Tibial artery (tissue), 4 donors: Measurements from ENCODE around the gene GAREM2.

Experiments
- DNase-seq, 2 donors: peaks; one replicate each; pipeline ENCODE4 v3.0.0-alpha.2; 2019
- H3K27ac ChIP-seq, 2 donors: fragments of 200-600 bp; sonication (generic) in 1 of 2; 1 replicate in 1 of 2; 2 replicates in 1 of 2; pipeline ENCODE4 v1.5.1; 2018 to 2019; ENCODE audit warnings: mild to moderate bottlenecking in 1 of 2
- H3K27me3 ChIP-seq, 2 donors: fragments of 200-600 bp; sonication (generic) in 1 of 2; one replicate each; pipeline versions ENCODE4 v1.5.1 to v1.6.0; 2016 to 2019
- H3K36me3 ChIP-seq, 3 donors: fragments of 200-600 bp; sonication (generic) in 2 of 3; one replicate each; pipeline ENCODE4 v1.5.1; 2016 to 2019; ENCODE audit warnings: mild to moderate bottlenecking in 2 of 3
- H3K4me1 ChIP-seq, 4 donors: fragments of 200-600 bp; sonication (generic) in 2 of 4; 1 replicate in 3 of 4; 2 replicates in 1 of 4; pipeline ENCODE4 v1.5.1; 2016 to 2019
- H3K4me3 ChIP-seq, 2 donors: fragments of 200-600 bp; sonication (generic) in 1 of 2; 1 replicate in 1 of 2; 2 replicates in 1 of 2; pipeline ENCODE4 v1.5.1; 2018 to 2019; ENCODE audit warnings: mild to moderate bottlenecking in 2 of 2
- H3K9me3 ChIP-seq, 3 donors: fragments of 200-600 bp; sonication (generic) in 1 of 3; one replicate each; pipeline ENCODE4 v1.5.1; 2016 to 2019
- CTCF ChIP-seq, 2 experiments: fragments of 200-600 bp in 1 of 2; fragments of 450-650 bp in 1 of 2; IDR thresholded peaks; one replicate each; pipeline ENCODE4 v1.5.1; 2017 to 2019; ENCODE audit warnings: antibody characterized with exemption in 2 of 2, mild to moderate bottlenecking in 1 of 2, moderate library complexity in 1 of 2
- intact Hi-C: fragments of 100-400 bp; cut with DNase I; formaldehyde crosslinking; loops from one replicate; pipeline ENCODE4 v1.15.0; 2023; ENCODE audit warnings: low total_unique reads

The GAREM2 gene

GRCh38 chr2:26182441-26182840 is 9.6 kb downstream of the GAREM2 start:
- DNase-seq = no peak

GRCh38 chr2:26182887-26183630 is 10.2 kb downstream of the GAREM2 start:
- H3K4me3 ChIP-seq = no peak overlapping the region
- H3K4me1 ChIP-seq = peaks cover 0 to 31% (median 19%) of the 10 kb centered on the region in 4 donors
- no peak for DNase-seq
- no peak for TF ChIP-seq CTCF (IDR thresholded peaks at IDR 0.05)
- H3K27me3 ChIP-seq = peaks cover 0 to 19% of the 10 kb centered on the region in 2 donors
- H3K36me3 ChIP-seq = peaks cover 0 to 3% (median 0%) of the 10 kb centered on the region in 3 donors
- H3K27ac ChIP-seq = no peak overlapping the region
- no peaks in the 10 kb centered on the region for H3K9me3 ChIP-seq
- intact Hi-C loops = no loop called here

More at GRCh38 chr2:26182441-26182840, 9.6 kb downstream of the GAREM2 start:
- no peaks in the 10 kb centered on the region for H3K9me3 ChIP-seq
- H3K4me3 ChIP-seq = no peak overlapping the region
- intact Hi-C loops = no loop called here
- H3K27ac ChIP-seq = no peak overlapping the region
- H3K27me3 ChIP-seq = peaks cover 0 to 20% of the 10 kb centered on the region in 2 donors
- H3K4me1 ChIP-seq = peaks cover 0 to 31% (median 19%) of the 10 kb centered on the region in 4 donors
- no peak for TF ChIP-seq CTCF (IDR thresholded peaks at IDR 0.05)
- no peaks in the 10 kb centered on the region for H3K36me3 ChIP-seq

- peaks cover 0 to 25% (median 14%) of the 10 kb centered on the region in 4 donors for H3K4me1 ChIP-seq
- TF ChIP-seq CTCF (IDR thresholded peaks at IDR 0.05) = no peak
- no peak overlapping the region for H3K27ac ChIP-seq
- no peaks in the 10 kb centered on the region for H3K9me3 ChIP-seq
- peaks cover 0 to 6% (median 0%) of the 10 kb centered on the region in 3 donors for H3K36me3 ChIP-seq
- DNase-seq = no peak
- peaks cover 0 to 19% of the 10 kb centered on the region in 2 donors for H3K27me3 ChIP-seq
- H3K4me3 ChIP-seq = peak overlapping the region; percentile 51 to 68
- intact Hi-C loops = no loop called here
These were observed 11.2 kb downstream of the GAREM2 start for GRCh38 chr2:26184121-26184520.

GRCh38 chr2:26184555-26185303 is 11.8 kb downstream of the GAREM2 start:
- intact Hi-C loops = no loop called here
- peak overlapping the region; percentile 60 to 69 for H3K27ac ChIP-seq
- H3K4me3 ChIP-seq = peak overlapping the region; percentile 51 to 68
- H3K36me3 ChIP-seq = peaks cover 0 to 6% (median 2%) of the 10 kb centered on the region in 3 donors
- no peaks in the 10 kb centered on the region for H3K9me3 ChIP-seq
- peaks cover 0 to 14% of the 10 kb centered on the region in 2 donors for H3K27me3 ChIP-seq
- peak; percentile 65 to 82 for DNase-seq
- peak; percentile 50 to 62 for TF ChIP-seq CTCF (IDR thresholded peaks at IDR 0.05)
- peaks cover 0 to 19% (median 8%) of the 10 kb centered on the region in 4 donors for H3K4me1 ChIP-seq

- no peak for DNase-seq
- intact Hi-C loops = no loop called here
- Histone ChIP-seq H3K27ac (peak overlapping the region; percentile 60 to 69), H3K36me3 (peaks cover 0 to 9% (median 7%) of the 10 kb centered on the region in 3 donors), H3K27me3 (peaks cover 0 to 7% of the 10 kb centered on the region in 2 donors), H3K4me1 (peaks cover 0 to 18% (median 8%) of the 10 kb centered on the region in 4 donors), H3K9me3 (no peaks in the 10 kb centered on the region), H3K4me3 (peak overlapping the region; percentile 51 to 68)
- no peak for TF ChIP-seq CTCF (IDR thresholded peaks at IDR 0.05)
These were observed 12.5 kb downstream of the GAREM2 start for GRCh38 chr2:26185304-26185928.
